Liver (tissue), 3 donors: ENCODE results near the gene DHH.

Experiments used
- JUND ChIP-seq, 2 donors: IDR thresholded peaks; 2 replicates each; pipeline ENCODE4 v1.6.1; 2016; ENCODE audit warnings: antibody characterized with exemption in 2 of 2
- TF ChIP-seq, protein P1 (sequence below): fragments of 150-350 bp; IDR thresholded peaks from 2 replicates; pipeline ENCODE4 v1.5.1; 2017; ENCODE audit warnings: improper control_type of control experiment, low read depth, low read length; ENCODE audit not compliant: missing input control
- donor health status: healthy.
- donor health status: healthy.

DNA sequence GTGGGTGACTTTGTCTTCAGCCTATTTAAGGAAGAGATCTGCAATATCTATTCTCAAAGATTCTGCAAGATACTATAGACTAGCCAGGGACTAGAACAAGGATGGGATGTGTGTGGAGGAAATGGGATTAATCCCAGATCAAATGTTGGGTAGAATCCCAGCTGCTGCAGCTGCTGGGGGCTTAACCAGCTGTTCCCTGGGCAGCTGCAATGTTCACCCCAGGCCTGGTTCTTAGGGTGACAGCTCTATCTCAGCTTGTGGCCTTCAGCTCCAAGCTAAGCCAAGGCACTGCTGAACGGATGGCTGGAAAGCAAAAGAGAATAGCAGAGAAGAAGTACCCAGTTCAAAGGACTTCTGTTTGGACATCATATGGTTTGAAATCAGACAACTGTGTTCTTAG, 14.8 kb downstream of the DHH start:
- TF ChIP-seq, protein P1, sequence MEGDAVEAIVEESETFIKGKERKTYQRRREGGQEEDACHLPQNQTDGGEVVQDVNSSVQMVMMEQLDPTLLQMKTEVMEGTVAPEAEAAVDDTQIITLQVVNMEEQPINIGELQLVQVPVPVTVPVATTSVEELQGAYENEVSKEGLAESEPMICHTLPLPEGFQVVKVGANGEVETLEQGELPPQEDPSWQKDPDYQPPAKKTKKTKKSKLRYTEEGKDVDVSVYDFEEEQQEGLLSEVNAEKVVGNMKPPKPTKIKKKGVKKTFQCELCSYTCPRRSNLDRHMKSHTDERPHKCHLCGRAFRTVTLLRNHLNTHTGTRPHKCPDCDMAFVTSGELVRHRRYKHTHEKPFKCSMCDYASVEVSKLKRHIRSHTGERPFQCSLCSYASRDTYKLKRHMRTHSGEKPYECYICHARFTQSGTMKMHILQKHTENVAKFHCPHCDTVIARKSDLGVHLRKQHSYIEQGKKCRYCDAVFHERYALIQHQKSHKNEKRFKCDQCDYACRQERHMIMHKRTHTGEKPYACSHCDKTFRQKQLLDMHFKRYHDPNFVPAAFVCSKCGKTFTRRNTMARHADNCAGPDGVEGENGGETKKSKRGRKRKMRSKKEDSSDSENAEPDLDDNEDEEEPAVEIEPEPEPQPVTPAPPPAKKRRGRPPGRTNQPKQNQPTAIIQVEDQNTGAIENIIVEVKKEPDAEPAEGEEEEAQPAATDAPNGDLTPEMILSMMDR: no peak
- TF ChIP-seq JUND (IDR thresholded peaks at IDR 0.05): no peak
